ENCODE data around the gene MED26. TPM values are rescaled to one million over a fixed set of nuclear protein-coding genes. Genes with fewer than 3 reads are reported as not detected.

MED26 gene
- total and polyA plus RNA-seq, 9 of the 15 experiments (the other 6 are each of a cell fraction or from before 2014, with no cell fraction given), result 0.71 to 15.1 (median 6.2) TPM

- TF ChIP-seq RERE (CRISPR knock-in tag; IDR thresholded peaks at IDR 0.05; ENCODE audit: borderline replicate concordance) (no peak), ZNF717 (CRISPR knock-in tag; IDR thresholded peaks at IDR 0.05) (no peak), ZNF354B (CRISPR knock-in tag; IDR thresholded peaks at IDR 0.05) (no peak), ZNF217 (CRISPR knock-in tag; IDR thresholded peaks at IDR 0.05) (no peak), MIER1 (IDR thresholded peaks at IDR 0.05; ENCODE audit: low read depth) (no peak), ZNF239 (CRISPR knock-in tag; IDR thresholded peaks at IDR 0.05) (no peak), SRSF9 (IDR thresholded peaks at IDR 0.05; ENCODE audit: borderline replicate concordance, low read depth, low read length) (no peak), FOXA1 (IDR thresholded peaks at IDR 0.05; ENCODE audit: borderline replicate concordance) (no peak)
- TF ChIP-seq, protein P1, sequence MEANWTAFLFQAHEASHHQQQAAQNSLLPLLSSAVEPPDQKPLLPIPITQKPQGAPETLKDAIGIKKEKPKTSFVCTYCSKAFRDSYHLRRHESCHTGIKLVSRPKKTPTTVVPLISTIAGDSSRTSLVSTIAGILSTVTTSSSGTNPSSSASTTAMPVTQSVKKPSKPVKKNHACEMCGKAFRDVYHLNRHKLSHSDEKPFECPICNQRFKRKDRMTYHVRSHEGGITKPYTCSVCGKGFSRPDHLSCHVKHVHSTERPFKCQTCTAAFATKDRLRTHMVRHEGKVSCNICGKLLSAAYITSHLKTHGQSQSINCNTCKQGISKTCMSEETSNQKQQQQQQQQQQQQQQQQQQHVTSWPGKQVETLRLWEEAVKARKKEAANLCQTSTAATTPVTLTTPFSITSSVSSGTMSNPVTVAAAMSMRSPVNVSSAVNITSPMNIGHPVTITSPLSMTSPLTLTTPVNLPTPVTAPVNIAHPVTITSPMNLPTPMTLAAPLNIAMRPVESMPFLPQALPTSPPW (CRISPR knock-in tag; IDR thresholded peaks at IDR 0.05), result peak; percentile 89
- TF ChIP-seq, protein P2, sequence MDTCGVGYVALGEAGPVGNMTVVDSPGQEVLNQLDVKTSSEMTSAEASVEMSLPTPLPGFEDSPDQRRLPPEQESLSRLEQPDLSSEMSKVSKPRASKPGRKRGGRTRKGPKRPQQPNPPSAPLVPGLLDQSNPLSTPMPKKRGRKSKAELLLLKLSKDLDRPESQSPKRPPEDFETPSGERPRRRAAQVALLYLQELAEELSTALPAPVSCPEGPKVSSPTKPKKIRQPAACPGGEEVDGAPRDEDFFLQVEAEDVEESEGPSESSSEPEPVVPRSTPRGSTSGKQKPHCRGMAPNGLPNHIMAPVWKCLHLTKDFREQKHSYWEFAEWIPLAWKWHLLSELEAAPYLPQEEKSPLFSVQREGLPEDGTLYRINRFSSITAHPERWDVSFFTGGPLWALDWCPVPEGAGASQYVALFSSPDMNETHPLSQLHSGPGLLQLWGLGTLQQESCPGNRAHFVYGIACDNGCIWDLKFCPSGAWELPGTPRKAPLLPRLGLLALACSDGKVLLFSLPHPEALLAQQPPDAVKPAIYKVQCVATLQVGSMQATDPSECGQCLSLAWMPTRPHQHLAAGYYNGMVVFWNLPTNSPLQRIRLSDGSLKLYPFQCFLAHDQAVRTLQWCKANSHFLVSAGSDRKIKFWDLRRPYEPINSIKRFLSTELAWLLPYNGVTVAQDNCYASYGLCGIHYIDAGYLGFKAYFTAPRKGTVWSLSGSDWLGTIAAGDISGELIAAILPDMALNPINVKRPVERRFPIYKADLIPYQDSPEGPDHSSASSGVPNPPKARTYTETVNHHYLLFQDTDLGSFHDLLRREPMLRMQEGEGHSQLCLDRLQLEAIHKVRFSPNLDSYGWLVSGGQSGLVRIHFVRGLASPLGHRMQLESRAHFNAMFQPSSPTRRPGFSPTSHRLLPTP (IDR thresholded peaks at IDR 0.05; ENCODE audit: borderline replicate concordance, extremely low read depth, insufficient read length), result no peak
- TF ChIP-seq, protein P3, sequence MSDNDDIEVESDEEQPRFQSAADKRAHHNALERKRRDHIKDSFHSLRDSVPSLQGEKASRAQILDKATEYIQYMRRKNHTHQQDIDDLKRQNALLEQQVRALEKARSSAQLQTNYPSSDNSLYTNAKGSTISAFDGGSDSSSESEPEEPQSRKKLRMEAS (CRISPR knock-in tag; IDR thresholded peaks at IDR 0.05), result peak; percentile 69
- TF ChIP-seq, protein P4, sequence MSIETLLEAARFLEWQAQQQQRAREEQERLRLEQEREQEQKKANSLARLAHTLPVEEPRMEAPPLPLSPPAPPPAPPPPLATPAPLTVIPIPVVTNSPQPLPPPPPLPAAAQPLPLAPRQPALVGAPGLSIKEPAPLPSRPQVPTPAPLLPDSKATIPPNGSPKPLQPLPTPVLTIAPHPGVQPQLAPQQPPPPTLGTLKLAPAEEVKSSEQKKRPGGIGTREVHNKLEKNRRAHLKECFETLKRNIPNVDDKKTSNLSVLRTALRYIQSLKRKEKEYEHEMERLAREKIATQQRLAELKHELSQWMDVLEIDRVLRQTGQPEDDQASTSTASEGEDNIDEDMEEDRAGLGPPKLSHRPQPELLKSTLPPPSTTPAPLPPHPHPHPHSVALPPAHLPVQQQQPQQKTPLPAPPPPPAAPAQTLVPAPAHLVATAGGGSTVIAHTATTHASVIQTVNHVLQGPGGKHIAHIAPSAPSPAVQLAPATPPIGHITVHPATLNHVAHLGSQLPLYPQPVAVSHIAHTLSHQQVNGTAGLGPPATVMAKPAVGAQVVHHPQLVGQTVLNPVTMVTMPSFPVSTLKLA (conservative IDR thresholded peaks at IDR 0.05), result peak; percentile 91 to 94
Observed at GRCh38 chr19:16584248-16585093, 43.5 kb downstream of the MED26 start (continued).

Measured in K562 (cell line).